Non-pigmented ciliary epithelial cell (primary cell): ENCODE measurements around the gene KRT23.

Source experiments
- DNase-seq: peaks from one replicate; pipeline ENCODE4 v3.0.0-alpha.2; 2010; ENCODE audit warnings: low read depth

The KRT23 gene

GRCh38 chr17:40909351-40909750, 28.1 kb downstream of the KRT23 start:
- DNase-seq: peak; percentile 94

DNA sequence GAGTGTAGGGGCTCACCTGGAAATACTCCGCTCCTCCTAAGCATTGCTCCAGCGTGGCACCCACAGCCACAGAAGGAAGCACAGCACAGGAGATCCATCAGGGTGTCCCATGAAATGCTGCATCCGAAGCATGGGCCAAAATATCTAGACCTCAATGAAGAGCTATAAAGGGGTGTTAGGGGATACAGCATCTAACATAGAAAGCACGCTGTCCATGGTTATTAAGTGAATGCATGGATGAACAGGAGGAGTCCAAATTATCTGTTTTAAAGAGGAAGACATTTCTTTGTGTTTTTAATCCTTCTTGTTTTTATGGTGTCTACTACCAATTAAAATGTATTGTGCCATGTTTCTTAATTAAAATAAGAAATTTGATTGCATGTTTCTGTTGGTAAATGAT, 30.8 kb downstream of the KRT23 start:
- DNase-seq: no peak

GRCh38 chr17:40905370-40905769, 32.1 kb downstream of the KRT23 start:
- no peak for DNase-seq

DNA sequence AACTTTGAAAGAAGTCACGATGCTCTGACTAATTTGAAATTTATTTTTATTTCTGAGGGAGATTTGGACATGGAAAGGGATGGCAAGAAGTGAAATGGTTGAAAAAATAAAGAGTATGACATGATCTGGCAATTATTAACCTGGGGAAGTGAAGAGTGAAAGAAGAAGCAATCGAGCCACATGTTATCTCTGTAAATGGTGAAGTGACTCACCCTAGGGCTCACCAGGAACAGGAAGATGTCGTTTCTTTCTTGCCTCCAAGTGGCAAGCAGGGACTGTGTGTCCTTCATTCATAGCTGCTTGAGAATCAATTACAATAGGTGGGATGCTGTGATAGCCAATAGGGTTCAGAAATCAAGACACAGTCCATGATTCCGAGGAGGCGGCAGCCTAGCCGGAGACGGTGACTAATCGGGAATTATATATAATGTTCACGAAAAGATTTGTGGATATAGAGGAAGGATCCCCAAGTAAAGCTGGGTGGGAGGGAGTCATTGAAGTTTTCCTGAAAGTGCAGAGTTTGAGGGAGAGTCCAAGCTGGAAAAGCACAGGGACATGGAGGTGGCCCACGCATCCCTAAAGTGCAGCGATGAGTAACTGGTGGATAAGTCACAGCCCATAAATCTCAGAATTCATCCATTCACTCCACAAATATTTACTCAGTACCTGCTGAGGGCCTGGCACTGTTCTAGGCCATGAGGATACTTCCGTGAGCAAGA, 34.2 kb downstream of the KRT23 start:
- no peak for DNase-seq

- no peak for DNase-seq
Observed at GRCh38 chr17:40902498-40902897, 34.9 kb downstream of the KRT23 start.

GRCh38 chr17:40901981-40902474, 35.4 kb downstream of the KRT23 start:
- DNase-seq: no peak

DNA sequence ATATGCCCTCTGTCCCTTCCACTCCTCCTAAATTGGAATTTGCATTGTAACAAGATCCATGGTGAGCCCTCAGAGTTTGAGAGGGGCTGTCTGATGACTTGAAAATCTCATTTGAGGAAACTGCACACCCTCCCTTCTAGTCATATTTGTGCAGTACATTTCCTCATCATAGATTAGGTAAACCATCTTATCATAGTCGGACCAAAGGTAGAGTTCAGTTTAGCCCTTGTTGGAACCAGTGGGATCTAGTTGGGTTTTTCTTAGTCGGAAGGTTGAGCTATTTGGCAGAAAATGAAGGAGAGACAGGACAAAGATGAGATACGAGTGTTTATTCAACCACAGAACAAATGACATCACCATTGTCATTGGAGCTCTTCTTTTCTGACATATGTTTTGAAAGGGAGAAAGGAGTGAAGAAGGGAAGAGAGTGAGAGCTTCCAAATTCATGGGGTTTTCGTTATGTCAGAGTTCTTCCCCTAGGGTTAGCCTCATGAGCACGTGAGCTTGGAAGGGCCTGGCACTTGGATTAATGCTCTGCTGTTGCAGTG, 36.6 kb downstream of the KRT23 start:
- DNase-seq: no peak

DNA sequence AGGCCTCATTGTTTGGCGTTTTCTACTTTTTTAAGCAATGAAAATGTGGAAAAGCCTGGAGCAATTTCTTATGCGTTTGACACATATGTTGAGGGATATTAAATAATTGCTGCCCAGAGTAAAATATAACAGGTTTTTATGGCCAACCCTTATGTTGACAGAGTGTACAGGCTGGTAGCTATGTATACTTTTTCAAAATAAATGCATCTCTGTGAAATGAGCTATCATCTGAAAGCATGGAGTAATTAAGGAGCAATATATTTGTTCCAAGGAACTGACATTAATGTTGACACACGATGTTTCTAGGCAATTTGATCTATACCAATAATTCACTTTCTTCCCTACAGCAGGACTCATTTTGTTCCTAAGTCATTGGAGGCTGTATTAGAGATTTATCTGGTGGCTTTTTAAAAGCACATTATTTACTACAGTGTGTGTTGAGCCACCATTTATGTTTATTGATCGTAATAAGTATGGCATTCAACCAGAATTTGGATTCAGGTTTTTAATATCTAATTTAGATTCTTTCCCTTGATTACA, 40.5 kb downstream of the KRT23 start:
- no peak for DNase-seq

DNA sequence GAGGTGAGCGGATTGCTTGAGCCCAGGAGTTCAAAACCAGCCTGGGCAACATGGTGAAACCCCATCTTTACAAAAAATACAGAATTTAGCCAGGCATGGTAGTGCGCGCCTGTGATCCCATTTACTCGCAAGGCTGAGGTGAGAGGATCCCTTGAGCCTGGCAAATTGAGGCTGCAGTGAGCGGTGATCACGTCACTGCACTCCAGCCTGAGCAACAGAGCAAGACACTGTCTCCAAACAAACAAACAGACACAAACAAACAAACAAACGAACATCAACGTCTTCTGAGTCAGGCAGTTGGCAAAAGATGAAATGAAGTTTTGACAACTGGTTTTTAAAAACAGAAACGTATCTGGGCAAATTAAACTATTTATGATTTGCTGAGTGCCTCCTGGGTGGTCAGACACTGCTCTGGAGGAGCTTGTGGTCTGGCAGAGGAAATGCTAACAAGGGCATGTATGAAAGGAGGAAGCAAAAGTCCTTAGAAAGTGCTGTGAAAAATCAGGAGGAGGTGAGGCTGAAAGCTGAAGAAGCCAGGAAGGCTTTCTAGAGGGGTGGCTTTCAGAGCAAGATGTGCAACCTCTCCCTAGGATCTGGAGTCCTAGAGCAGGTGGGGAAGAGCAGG, 42.2 kb downstream of the KRT23 start:
- DNase-seq: no peak

- DNase-seq: no peak
Observed at GRCh38 chr17:40888196-40888720, 49.2 kb downstream of the KRT23 start.

DNA sequence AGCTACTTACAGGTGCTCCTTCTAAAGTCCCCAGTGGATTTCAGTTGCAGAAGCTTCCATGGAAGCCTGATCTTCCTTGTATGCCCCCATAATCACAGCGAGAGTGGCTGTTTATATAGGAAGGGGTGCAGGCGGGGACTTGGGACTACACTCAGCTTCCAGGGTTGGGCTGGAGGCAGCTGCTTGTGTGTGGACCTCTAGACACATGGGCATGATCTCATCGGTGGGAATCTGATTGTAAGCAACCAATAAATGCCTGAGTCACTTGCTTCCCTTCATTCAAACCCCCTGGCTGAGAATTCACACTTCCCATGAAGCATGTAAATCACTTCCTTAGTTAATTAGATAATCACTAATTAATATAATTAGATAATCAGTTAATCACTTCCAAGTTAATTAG, 51.4 kb downstream of the KRT23 start:
- DNase-seq: no peak

GRCh38 chr17:40884708-40885512, 52.5 kb downstream of the KRT23 start, which contains the start of gene KRT20:
KRT20 (minus strand) TSS chr17:40885242; CDS start chr17:40885185, 57 bp downstream.
- DNase-seq: no peak

DNA sequence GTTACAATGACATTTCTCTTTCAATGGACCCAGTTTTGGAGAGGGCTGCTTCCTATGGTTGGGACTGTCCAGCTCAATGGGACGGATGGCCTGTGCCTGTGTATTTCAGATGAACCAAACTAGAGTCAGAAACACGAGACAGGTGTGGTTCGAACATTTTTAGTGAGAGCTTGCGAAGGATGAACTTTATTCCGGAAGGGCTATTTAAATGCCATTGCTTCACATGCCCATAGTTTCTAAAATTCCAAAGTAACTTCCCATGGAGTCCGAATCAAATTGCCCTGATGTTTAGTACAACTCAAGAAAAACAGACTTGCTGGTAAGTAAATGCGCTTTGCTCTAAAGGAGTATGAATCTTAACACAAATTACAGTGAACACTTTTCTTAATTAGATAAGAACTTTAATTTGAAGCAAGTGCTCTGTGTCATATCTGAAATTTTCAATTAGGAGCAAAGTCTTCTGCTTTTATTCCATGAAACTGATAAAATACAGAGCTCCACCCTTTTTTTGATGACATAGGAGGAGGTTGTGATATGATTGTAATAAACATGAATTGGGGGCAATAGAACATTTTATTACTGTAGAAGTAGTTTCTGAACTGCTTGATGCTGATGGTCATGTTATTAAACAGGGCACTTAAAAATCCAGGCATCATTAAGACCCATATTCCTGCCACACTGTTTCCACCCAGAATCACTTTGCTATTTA, 53.7 kb downstream of the KRT23 start:
- DNase-seq: no peak

- no peak for DNase-seq
Observed at GRCh38 chr17:40883031-40883430, 54.4 kb downstream of the KRT23 start.

- no peak for DNase-seq
Observed at GRCh38 chr17:40879026-40879425, 58.4 kb downstream of the KRT23 start.

DNA sequence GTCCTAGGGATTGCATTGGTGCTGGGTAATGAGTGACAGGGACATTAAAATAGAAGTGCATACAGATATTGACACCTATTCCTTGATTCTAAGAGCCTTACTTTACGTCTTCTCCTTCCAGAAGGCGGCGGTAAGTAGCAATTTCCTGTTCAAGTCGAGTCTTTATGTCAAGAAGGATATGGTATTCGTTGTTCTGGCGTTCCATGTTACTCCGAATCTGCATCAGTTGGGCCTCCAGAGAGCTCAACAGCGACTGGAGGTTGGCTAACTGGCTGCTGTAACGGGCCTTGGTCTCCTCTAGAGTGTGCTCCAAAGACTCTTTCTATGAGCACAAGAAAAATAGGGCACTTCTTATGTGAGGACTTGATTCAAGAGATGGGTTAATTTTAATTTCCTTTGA, 59.4 kb downstream of the KRT23 start:
- no peak for DNase-seq

- DNase-seq: no peak
Observed at GRCh38 chr17:40873801-40874200, 63.6 kb downstream of the KRT23 start.

DNA sequence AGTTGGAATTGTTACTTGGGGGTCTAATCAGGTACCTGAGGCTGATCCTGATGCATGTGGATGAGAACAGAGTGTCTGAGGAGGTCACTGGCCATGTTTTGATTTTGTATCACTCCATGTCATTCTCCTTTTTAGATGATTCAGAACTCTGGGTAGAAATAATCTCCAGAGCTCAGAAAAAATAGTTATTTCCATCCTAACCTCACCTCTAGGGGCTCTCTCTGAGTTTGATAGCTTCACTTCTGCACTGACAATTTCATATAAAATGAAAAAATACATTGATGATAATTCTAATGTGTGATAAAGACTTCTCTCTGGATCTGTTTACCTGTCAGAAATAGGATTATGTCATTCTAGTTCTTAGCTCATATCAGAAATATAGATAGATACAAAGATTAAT, 64.2 kb downstream of the KRT23 start:
- no peak for DNase-seq
